ENCODE measurements around the gene QPRT. TPM values are rescaled to one million over a fixed set of nuclear protein-coding genes. Genes with fewer than 3 reads are reported as not detected.

Gene QPRT
- total and polyA plus RNA-seq, 2 donors (not counting 1 experiment from before 2014, with no cell fraction given) = 0.06 to 0.22 TPM

DNA sequence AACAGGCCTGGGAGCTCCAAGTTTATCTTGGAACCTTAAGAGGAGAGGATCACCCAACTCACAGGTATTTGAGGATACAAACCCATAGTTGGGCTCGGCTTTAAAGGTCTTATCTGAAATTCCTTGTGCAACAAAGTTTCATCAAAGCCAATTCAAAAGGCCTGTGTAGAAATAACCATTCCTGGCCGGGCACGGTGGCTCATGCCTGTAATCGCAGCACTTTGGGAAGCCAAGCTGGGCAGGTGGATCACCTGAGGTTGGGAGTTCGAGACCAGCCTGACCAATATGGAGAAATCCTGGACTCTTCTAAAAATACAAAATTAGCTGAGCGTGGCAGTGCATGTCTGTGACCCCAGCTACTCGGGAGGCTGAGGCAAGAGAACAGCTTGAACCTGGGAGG, 38.1 kb downstream of the QPRT start:
- ATAC-seq (ENCODE audit: low read depth) (no peak), DNase-seq (no peak)
- Mint-ChIP-seq H3K27me3 (no peaks in the 10 kb centered on the region), H3K4me3 (no peak overlapping the region), H3K27ac (no peak overlapping the region), H3K4me1 (peaks cover 6% of the 10 kb centered on the region), H3K9me3 (ENCODE audit: insufficient read depth) (no peaks in the 10 kb centered on the region)
- Histone ChIP-seq H3K4me1 (ENCODE audit: control insufficient read depth in 2 of 2, insufficient read depth in 2 of 2, low read length in 2 of 2) (peaks cover 0 to 3% of the 10 kb centered on the region in 2 donors), H3K27ac (ENCODE audit: low read length in 2 of 2) (no peak overlapping the region), H3K79me2 (ENCODE audit: control insufficient read depth, insufficient read depth, low read length) (no peaks in the 10 kb centered on the region), H4K20me1 (ENCODE audit: control insufficient read depth, insufficient read depth, low read length, poor library complexity, severe bottlenecking) (no peaks in the 10 kb centered on the region), H3K9me3 (ENCODE audit: control extremely low read depth in 1 of 3, control insufficient read depth in 2 of 3, insufficient read depth in 1 of 3, low read length in 2 of 3) (no peaks in the 10 kb centered on the region), H3K4me2 (replicated peaks; ENCODE audit: low read depth, low read length, poor library complexity, severe bottlenecking) (no peak overlapping the region), H3K36me3 (replicated peaks in 1 of 2; ENCODE audit: control extremely low read depth in 1 of 2, control insufficient read depth in 1 of 2, extremely low read depth in 1 of 2, insufficient read depth in 2 of 2, low read length in 1 of 2) (no peaks in the 10 kb centered on the region), H3K4me3 (ENCODE audit: control extremely low read depth in 1 of 5, extremely low read depth in 1 of 5, insufficient read depth in 1 of 5, low read depth in 2 of 5, low read length in 4 of 5) (no peak overlapping the region), H2AFZ (ENCODE audit: insufficient read depth, low read depth, low read length, poor library complexity, severe bottlenecking) (no peak overlapping the region), H3K9ac (ENCODE audit: low read length) (no peak overlapping the region), H3K27me3 (replicated peaks in 1 of 4; ENCODE audit: control extremely low read depth in 1 of 4, control insufficient read depth in 3 of 4, insufficient read depth in 4 of 4, low read length in 3 of 4) (no peaks in the 10 kb centered on the region)
- 89% methylated on average over 7 of the region's 7 CpGs for WGBS (ENCODE audit: insufficient coverage)
- intact Hi-C loops (cut with micrococcal nuclease) = no loop called here
- ChIA-PET CTCF (interaction anchor here (1.0 to 6.1 kb wide), 6 partner anchors 13 to 99 kb away, joined by 3 to 63 read pairs (median 4); partner anchors contain the start of gene PAGR1), POLR2A (interaction anchor here (0.6 to 1.1 kb wide), 4 partner anchors 13 to 113 kb away, joined by 3 to 4 read pairs (median 3); no protein-coding TSS in a partner anchor)
- TF ChIP-seq CTCF (IDR thresholded peaks at IDR 0.05) (no peak), EZH2 (IDR thresholded peaks at IDR 0.05; ENCODE audit: borderline replicate concordance, insufficient read depth, low read depth, low read length, poor library complexity, severe bottlenecking) (no peak)

GRCh38 chr16:29719063-29719462, 40.1 kb downstream of the QPRT start:
- Histone ChIP-seq H3K4me2 (replicated peaks; ENCODE audit: low read depth, low read length, poor library complexity, severe bottlenecking) (no peak overlapping the region), H3K36me3 (replicated peaks in 1 of 2; ENCODE audit: control extremely low read depth in 1 of 2, control insufficient read depth in 1 of 2, extremely low read depth in 1 of 2, insufficient read depth in 2 of 2, low read length in 1 of 2) (no peaks in the 10 kb centered on the region), H3K27me3 (replicated peaks in 1 of 4; ENCODE audit: control extremely low read depth in 1 of 4, control insufficient read depth in 3 of 4, insufficient read depth in 4 of 4, low read length in 3 of 4) (no peaks in the 10 kb centered on the region), H2AFZ (ENCODE audit: insufficient read depth, low read depth, low read length, poor library complexity, severe bottlenecking) (no peak overlapping the region), H3K27ac (ENCODE audit: low read length in 2 of 2) (no peak overlapping the region), H3K9me3 (ENCODE audit: control extremely low read depth in 1 of 3, control insufficient read depth in 2 of 3, insufficient read depth in 1 of 3, low read length in 2 of 3) (no peaks in the 10 kb centered on the region), H4K20me1 (ENCODE audit: control insufficient read depth, insufficient read depth, low read length, poor library complexity, severe bottlenecking) (no peaks in the 10 kb centered on the region), H3K79me2 (ENCODE audit: control insufficient read depth, insufficient read depth, low read length) (no peaks in the 10 kb centered on the region), H3K9ac (ENCODE audit: low read length) (no peak overlapping the region), H3K4me3 (ENCODE audit: control extremely low read depth in 1 of 5, extremely low read depth in 1 of 5, insufficient read depth in 1 of 5, low read depth in 2 of 5, low read length in 4 of 5) (no peak overlapping the region), H3K4me1 (ENCODE audit: control insufficient read depth in 2 of 2, insufficient read depth in 2 of 2, low read length in 2 of 2) (peaks cover 0 to 3% of the 10 kb centered on the region in 2 donors)
- Mint-ChIP-seq H3K4me1 (peaks cover 6% of the 10 kb centered on the region), H3K4me3 (no peak overlapping the region), H3K27me3 (no peaks in the 10 kb centered on the region), H3K9me3 (ENCODE audit: insufficient read depth) (no peaks in the 10 kb centered on the region), H3K27ac (no peak overlapping the region)
- TF ChIP-seq EZH2 (IDR thresholded peaks at IDR 0.05; ENCODE audit: borderline replicate concordance, insufficient read depth, low read depth, low read length, poor library complexity, severe bottlenecking) = no peak
- TF ChIP-seq CTCF (IDR thresholded peaks at IDR 0.05) = no peak
- ChIA-PET CTCF (interaction anchor here (6.1 kb wide), 1 partner anchor 19 kb away, joined by 63 read pairs; no protein-coding TSS in a partner anchor), POLR2A (no interaction called here)
- no CpG with 5 or more reads among the region's 4 CpGs for WGBS (ENCODE audit: insufficient coverage)
- no peak for DNase-seq
- intact Hi-C loops (cut with micrococcal nuclease) = no loop called here
- ATAC-seq (ENCODE audit: low read depth) = no peak

All from B cell (primary cell).